Measurements from ENCODE around the gene NTN4.
"Not testable (repeated sequence)": the region's sequence is repeated elsewhere in the genome, so short reads cannot be mapped to it uniquely, and the experiment has no call there.

The NTN4 gene

DNA sequence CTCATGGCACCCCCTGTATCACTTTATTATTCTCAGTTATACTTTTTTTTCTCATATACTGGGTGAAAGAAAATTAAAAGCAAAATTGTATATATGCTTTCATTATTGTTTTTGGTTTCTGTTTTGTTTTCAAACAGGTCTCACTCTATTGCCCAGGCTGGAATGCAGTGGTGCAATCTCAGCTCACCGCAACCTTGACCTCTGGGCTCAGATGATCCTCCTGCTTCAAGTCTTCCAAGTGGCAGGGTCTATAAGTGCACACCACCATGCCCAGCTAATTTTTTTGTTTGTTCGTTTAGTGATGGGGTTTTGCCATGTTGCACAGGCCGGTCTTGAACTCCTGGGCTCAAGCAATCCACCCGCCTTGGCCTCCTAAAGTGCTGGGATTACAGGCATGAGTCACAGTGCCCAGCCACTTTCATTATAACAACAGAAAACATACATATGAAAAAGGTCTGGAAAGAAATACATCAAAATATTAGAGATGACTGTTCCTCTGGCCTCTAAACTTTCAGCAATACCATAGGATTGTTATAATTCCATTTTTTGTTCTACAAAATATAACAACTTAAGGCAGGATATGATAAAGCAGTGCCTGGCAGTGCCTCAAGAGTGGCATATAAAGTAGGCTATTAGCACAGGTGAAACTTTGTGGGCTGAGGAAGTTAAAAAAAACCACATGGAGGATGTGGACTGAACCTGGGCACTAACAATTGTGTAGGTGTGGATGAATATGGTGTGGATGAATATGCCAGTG is 5.8 kb upstream of the NTN4 start:
- DNase-seq (ENCODE audit: low read depth in 3 of 3) = no peak

DNA sequence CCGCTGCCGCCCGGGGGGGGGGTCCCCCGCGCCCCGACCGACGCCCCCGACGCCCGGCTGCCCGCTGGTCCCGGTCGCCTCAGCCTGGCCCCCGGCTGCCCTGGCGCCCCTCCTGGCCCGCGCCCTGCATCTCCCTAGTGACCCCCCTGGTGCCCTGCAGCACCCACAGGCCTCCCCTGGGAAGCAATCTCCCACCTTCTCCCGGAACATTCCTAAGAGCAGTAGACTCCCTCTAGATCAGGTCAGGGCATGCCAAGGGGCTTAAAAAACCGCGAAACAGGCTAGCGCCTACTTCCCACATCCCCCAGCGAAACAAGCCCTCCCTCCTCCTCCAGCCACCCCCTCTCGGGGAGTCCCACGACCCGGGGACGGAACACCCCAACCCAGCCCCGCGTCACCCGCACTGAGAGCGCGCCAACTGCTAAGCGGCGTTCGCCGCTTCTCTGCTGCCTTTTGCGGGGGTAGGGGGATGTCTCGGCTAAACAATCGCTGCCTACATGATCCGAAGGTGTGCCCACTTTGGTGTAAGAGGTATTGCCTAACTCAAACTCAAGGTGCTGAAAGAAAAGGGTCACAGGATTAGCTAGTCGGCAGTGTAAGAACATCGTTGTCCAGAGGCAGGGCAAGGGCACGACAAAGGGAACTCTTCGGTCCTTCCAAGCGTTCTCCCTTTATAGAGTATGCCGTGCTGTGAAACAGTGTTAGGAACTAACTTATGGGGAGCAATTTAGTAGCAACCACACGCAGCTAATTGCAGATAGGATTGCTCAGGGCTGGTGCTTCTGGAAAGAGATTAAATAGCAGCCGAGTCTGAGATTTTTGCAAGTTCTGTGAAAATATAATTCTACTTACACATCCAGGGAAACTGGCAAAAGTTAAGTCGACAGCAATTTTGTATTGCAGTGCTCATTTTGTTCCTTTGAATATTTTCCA is 619 bp upstream of the NTN4 start:
- no peak for DNase-seq (ENCODE audit: low read depth in 3 of 3)

DNA sequence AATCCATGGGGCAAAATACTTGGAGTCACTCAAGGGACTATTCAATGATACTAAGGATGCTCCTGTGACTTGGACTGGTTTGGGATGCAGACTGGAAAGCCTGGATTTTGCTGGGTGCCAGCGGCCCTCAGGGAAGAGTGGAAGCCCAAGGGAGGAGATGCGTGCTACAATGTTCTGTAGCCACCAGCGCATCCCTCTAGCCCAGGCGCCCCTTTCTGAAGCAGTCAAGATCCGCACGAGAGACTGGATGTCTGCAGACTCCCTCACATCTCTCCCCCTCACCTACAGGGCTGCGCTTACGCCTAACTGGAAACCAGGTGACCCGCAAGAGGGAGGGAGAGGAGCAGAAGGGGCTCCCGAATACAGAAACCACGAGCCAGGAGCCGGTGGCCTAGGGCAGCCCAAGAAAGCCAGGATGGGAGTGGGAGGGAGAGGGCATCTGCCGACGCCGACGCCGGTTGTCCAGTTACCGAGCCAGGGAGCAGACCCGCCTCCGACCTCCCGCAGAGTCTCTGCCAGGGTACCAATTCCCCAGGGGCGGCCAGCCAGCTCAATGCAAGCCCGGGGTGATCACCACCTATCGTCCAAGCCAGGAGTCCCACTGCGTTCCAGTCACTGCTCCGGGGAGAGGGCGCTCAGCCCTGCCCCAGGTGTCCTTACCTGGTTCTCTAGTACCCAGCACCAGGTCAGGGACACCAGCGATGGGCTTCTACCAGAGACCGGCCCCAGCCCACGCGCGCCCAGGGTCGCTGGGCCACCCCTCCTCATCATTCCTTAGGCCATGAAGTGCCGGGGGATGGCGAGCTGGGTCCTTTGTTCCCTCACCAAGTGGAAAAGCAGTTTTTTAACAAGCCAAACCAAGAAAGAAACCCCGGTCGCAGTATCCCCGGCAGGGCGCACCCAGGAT is 1.2 kb downstream of the NTN4 start:
- DNase-seq (ENCODE audit: low read depth in 3 of 3) = no peak

DNA sequence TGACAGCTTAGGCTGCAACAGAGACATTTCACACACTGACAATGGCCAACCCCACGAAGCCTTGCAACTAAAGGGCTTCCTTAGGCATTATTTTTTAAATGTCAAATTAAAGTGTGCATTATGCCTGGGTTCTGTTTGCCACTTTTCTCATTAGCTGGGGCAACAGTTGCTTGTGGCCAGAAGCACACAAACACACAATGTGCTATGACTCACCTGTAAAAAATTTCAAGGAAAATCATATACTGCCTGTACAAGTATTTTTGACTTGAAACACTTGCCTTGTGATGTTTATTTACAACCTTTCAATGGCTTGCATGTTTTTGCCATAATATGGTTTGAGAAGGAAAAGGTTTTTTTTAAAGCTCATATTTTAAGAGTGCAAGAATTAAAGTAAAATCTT is 1.9 kb downstream of the NTN4 start:
- no peak for DNase-seq (ENCODE audit: low read depth in 3 of 3)

DNA sequence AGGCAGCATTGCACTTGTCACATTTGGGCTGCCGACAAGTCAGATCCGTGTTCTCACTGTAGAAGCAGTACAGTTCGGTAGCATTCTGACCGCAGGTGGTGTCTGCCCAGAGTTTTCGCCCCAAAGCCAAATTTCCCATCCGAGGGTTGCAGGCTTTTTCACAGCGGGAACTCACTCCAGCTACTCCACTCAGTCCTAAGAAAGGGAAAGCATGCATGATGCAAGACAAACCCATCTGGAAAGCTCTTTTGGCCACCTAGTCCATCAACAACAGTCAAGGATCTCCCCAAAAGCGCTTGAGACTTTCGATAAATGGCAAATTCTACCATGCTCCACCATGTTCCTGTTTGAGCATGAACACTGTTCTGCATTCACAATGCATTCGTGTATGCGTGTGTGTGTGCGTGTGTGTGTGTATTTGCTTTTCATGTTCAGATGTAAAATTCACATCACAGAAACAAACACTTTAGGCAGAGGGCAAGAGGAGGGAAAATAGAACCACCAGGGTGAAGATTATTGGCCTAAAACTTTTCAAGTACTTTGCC is 3.2 kb downstream of the NTN4 start:
- DNase-seq (ENCODE audit: low read depth in 3 of 3) = no peak

DNA sequence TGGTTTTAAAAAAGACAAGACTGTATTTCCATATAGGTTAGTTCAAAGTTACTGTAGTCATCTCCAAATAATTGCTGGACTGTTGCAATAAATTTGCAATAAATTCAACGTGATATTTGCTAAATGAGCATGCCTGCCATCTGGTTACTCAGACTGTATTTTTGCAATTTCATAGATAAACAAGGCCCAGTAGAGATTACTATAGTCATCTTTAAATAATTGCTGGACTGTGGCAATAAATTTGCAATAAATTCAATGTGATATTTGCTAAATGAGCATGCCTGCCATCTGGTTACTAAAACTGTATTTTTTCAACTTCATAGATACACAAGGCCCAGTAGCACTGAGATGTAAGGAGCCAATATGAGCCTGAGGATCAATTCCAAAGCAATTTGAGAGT is 5.6 kb downstream of the NTN4 start:
- no peak for DNase-seq (ENCODE audit: low read depth in 3 of 3)

DNA sequence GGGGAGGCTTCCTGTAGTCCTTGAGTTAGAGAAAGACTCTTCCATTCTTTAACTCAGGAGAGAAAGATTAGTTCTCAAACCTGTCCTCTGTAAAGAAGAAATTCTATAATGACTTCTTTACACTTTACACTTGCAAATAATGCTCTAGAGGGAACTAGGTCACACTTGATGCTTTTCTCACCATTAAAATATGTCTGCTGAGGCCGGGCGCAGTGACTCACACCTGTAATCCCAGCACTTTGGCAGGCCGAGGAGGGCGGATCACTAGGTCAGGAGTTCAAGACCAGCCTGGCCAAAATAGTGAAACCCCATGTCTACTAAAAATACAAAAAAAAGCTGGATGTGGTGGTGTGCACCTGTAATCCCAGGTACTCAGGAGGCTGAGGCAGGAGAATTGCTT is 6.3 kb downstream of the NTN4 start:
- no peak for DNase-seq (ENCODE audit: low read depth in 3 of 3)

DNA sequence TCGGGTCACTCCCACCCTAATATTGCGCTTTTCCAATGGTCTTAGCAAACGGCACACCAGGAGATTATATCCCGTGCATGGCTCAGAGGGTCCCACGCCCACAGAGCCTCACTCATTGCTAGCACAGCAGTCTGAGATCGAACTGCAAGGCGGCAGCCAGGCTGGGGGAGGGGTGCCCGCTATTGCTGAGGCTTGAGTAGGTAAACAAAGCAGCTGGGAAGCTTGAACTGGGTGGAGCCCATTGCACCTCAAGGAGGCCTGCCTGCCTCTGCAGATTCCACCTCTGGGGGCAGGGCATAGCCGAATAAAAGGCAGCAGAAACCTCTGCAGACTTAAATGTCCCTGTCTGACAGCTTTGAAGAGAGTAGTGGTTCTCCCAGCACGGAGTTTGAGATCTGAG is 15.1 kb downstream of the NTN4 start:
- DNase-seq (ENCODE audit: low read depth in 3 of 3) = not testable (repeated sequence)

DNA sequence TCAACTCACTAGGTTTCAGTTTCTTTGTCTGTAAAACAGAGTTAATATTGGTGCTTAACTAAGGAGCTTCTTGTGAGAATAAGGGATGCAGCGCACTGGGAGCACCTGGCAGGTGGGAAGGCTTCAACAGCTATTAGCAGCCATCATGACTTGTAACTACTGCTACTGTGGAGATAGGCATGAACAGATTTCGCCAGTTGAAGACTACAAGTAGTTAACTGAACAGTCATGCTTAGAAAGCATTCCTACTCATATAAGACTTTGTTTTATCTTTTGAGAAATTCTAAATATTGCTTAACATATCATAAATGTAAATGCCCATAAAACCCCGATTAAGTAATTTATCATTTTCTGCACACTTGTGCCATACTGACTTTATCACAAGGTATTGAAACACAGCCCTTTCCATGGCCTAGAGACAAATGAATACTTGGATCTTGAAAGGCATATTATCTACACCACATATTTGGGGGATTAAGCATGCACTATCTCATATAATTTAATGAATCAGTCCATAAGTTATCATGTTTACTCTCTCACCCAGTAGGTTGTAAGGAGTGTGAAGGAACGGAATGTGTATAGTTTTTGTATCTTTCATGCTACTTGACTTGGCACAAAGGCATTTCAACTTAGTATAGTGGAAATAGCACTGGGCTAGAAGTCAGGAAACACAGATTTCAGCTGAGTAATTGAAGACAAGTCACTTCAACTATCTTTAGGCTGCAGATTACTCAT is 16.1 kb downstream of the NTN4 start:
- DNase-seq (ENCODE audit: low read depth in 3 of 3) = no peak

DNA sequence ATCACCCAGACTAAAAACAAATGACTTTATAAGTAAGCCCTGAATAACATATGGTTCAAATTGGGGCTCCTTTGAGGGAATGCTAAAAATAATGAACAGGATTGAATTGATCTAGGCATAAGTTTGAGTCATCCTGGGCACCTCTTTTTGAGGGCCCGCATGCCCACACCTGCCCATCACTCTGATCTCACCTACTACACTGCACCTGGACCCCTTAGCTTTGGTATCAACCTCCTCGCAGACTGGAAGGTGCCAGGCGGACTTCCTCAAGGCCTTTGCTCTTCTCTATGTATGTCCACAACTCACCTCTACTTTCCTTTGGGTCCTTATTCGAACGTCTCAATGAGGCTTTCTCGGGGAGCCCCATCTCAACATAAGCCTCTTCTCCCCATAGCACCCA is 17.2 kb downstream of the NTN4 start:
- DNase-seq (ENCODE audit: low read depth in 3 of 3) = no peak

DNA sequence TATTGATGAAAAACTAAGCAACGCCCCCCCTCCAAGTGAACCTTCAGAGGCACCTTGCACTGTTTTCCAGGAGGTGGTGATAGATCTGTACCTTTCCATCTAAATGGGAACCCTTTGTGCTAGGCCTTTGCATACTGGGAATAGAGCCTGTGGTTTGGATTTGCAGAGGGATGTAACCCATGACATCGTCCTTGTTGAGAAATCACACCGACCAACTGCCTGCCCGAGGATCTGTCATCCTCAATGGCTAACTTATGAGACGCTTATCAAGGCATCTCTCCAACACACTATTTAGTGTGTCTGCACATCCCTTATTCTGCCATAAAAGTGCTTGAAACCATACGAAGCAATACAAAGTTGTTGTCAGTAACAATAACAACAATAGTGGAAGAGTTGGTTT is 22.9 kb downstream of the NTN4 start:
- no peak for DNase-seq (ENCODE audit: low read depth in 3 of 3)

DNA sequence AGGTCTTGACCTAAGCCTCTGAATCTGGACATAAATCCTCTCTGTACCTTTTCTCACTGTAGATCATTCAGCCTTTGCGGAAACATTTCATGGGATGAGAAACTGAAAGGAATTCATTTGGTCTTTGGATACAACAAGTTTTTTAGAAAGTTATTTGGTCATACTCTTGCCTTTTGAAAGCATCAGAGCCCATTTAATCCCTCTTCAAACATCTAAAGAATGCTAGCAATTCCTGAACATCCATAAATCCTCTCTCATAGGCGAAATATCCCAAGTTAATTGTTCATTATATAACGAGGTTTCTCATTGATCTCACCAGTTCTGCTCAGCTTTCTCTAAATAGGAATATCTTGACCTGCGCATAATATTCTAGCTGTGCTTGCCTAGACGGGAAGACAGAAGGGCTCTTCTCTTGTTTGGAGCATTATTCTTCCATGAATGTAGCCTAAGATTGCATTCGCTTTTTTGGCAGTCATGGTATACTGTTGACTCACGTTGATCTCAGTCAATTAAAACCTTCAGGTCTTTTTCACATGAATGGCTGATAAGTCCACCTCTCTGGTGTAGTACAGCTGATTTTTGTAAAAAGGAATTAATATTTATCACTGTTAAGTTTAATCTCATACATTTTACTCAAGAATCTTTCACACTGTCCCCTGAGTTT is 24.1 kb downstream of the NTN4 start:
- no peak for DNase-seq (ENCODE audit: low read depth in 3 of 3)

DNA sequence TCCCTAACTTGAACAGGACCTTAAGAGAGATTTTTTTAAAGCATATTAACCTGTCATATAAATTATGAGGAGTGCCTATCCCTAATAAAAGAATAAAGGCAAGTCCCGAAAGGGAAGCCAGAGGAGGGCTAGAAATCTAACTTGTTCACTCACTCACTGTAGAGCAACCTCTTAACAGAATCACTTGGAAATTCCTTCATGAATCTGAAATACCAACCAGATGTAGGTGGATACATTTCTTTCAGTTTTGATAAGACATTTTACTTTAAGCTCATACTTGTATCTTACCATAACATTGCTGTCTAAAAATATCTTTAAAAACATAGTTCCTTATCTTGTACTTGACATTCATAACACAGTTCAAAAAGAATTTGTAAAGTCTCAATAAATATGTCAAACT is 25.7 kb downstream of the NTN4 start:
- no peak for DNase-seq (ENCODE audit: low read depth in 3 of 3)

DNA sequence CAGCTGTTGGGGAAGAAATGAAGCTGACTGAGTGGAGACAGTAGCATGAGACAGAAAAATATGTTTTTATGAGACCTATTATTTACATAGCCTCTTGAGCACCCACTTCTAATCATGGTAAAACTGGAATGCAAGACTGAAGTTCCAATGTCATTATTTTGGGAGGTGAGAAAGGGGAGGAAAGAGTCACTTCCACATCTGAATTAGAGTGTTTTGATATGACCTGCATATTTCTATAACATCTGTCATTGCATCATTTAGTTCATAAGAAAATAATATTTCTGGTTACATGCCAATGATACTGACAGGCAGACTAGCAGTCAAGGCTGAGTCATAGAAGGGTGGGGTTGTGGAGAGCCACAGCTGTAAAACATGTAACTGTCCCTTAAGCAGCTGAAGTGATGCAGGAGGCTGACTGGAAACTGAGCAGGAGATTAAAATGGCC is 26.7 kb downstream of the NTN4 start:
- no peak for DNase-seq (ENCODE audit: low read depth in 3 of 3)

DNA sequence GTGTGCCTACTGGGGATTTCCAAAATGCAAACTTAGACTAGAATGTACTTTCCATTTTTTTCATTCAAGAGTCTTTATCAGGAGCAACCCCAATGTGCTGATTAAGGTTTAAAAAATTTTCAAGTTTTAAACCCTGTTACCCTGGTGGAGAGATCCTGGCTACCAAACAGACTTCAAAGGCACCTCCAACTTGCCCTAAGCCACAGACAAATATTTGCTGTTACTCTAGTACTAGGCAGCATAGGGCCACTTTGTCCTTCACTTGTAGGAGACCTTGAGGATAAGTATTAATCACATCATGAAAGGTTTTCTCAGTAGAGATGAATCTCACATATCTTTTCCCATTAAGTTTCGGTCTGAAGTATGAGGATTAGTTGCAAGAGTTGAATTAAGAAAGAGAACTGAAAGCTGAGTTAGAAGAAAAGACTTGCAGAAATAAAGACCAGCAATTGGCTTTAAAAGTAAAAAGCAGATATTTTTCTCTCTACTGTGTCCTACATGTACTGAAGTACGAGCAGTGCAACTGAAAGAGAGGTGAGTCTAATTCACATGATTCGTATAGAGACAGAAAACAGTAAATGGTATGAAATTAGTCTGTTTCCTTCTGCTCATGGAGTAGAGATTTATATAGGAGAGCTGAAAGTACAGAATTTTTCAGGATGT is 28.3 kb downstream of the NTN4 start:
- DNase-seq (ENCODE audit: low read depth in 3 of 3) = no peak

DNA sequence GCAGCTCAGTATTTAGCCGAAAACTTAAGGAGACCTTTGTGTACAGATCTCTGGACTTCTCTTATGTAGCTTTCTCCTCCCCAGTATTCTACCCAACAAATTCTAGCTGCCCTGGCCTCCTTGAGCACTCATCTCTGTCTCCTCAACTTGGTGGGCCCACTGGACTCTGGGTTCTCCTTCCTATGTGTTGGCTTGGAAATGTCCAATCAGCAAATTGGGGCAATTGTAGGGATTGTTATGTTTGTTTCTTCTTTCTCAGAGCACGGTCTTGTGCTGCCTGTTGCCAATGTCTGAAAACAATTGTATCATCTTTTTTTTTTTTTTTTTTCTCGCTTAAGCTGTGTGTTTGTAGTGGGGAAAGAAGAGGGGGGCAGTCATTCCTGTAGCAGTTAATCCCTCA is 30.2 kb downstream of the NTN4 start:
- no peak for DNase-seq (ENCODE audit: low read depth in 3 of 3)

DNA sequence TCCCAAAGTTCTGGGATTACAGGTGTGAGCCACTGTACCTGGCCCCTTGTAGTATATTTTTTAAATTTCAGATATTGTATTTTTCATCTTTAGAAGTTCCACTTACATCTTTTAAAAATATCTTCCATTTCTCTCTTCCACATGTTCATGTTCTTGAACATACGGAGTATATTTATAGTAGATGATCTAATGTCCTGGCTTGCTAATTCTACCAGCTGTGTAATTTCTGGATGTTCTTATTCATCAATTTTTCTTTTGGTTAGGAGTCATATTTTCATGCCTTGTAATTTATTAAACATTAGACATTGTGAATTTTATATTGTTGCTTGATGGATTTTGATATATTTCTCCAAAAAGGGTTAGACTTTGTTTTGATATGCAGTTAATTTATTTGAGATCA is 30.8 kb downstream of the NTN4 start:
- no peak for DNase-seq (ENCODE audit: low read depth in 3 of 3)

DNA sequence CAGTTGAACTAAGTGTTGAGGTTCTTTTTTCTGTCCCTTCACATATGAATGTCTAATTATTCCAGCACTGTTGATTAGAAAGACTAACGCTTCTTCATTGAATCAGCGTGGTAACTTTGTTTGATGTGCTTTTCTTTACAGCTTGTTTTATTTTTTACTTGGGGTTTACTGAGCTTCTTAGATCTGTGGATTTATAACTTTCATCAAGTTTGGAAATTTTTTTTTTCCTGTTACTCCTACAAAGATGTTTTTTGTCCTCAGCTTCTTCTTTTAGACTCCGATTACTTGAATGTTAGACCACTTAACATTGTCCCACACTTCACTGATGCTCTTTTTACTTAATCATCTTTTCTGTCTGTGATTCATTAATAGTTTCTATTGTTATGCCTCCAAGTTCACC is 31.5 kb downstream of the NTN4 start:
- no peak for DNase-seq (ENCODE audit: low read depth in 3 of 3)

DNA sequence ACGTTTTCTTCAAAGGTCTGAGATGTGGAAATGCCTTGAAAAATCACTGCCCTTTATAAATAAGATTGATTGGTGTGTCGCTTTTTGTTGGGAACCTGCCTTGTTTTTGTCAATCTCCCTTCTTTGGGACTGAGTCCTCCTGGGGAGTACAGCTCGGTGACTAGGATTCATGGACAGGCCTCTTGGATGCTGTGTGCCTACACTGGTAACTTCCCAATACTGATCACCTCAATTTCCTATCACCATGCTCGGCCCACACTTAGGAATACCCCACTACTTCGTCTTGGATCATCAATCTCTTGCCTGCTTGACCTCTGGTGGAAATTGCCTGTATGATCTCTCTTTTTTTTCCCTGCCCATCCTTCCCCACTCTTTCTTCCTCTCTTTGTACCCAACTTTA is 34.2 kb downstream of the NTN4 start:
- no peak for DNase-seq (ENCODE audit: low read depth in 3 of 3)

DNA sequence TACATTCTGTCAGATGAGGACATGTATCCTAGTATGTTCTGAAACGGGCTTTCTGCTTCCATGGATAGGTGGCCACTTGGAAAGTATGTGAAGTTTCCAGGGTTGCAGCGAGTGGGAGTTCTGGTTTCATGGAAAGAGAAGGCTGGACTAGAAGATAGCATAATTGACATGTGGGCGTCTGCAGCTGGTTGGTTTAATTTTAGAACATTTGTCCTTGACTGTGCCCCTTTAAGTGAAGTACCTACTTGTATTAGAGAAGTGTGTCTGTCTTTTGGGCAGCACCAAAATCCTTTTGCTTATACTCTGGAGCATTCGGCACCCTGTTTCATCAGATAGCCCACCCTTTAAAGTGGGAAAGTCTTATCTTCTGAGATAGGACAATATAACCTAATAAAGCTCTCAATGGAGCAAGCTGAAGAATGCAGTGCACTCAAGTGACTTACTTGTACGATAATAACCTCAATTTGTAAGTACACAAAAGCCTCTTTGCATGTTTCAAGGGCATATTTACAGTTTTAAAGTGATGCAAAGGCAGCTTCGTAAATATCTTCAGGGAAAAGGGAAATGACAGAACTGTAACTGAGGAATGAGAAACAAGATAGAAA is 35.2 kb downstream of the NTN4 start:
- no peak for DNase-seq (ENCODE audit: low read depth in 3 of 3)

Measured in stimulated activated CD4-positive, alpha-beta T cell treated with anti-CD3 and anti-CD28 coated beads, TNF-alpha, amount 100 ng/mL, for 4 hours (primary cell).